ENCODE data around the gene SMAD3. TPM values are rescaled to one million over a fixed set of nuclear protein-coding genes. Genes with fewer than 3 reads are reported as not detected.

Gene SMAD3
- total RNA-seq, 4 donors from 2014 or later = 25.3 to 54.2 (median 40.0) TPM

DNA sequence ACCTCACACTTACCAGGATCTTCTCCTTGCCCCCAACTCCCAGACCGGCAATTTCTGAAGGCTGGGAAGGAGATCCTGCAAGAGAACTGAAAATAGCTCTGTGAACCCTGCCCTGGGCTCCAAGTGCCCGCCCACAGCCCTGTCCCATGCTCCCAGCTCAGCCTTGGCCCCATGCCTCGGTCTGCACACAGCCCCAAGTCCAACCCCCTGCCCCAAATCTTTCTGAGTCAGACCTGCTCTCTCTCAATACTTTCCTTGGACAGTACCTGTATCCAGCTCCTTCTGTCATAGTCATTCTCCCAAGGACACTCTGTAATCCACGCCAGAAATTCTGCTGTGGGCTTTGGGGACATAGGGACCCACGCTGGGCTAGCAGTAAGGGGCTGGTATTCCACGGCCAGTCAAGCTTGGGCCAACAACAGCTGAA lies 6.3 kb upstream of the SMAD3 start:
- TF ChIP-seq, protein P1, sequence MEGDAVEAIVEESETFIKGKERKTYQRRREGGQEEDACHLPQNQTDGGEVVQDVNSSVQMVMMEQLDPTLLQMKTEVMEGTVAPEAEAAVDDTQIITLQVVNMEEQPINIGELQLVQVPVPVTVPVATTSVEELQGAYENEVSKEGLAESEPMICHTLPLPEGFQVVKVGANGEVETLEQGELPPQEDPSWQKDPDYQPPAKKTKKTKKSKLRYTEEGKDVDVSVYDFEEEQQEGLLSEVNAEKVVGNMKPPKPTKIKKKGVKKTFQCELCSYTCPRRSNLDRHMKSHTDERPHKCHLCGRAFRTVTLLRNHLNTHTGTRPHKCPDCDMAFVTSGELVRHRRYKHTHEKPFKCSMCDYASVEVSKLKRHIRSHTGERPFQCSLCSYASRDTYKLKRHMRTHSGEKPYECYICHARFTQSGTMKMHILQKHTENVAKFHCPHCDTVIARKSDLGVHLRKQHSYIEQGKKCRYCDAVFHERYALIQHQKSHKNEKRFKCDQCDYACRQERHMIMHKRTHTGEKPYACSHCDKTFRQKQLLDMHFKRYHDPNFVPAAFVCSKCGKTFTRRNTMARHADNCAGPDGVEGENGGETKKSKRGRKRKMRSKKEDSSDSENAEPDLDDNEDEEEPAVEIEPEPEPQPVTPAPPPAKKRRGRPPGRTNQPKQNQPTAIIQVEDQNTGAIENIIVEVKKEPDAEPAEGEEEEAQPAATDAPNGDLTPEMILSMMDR (IDR thresholded peaks at IDR 0.05; ENCODE audit: low read depth) = no peak

DNA sequence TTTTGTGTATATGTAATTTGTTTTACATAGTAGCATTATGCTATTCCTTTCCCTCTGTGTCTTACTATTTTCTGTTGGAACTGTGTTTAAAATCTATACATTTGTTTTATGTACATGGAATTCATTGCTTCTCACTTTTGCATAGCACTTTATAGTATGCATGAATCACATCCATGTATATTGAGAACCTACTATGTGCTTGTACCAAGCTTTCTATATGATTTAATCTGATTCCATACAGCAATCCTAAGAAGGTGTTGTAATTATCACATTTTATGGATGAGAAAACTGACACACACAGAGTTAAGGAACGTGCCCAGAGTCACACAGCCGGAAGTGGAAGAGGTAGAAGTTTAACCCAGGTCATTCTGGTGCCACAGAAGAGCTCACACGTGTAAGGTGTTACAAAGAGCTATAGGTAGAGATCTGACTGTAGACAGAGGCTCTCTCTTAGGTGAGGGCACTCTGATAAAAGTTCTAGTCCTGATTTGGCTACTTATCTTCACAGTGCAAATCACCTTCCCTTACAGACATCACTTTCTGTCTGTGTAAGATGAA lies 3.5 kb upstream of the SMAD3 start:
- TF ChIP-seq, protein P1 (IDR thresholded peaks at IDR 0.05; ENCODE audit: low read depth) = no peak

DNA sequence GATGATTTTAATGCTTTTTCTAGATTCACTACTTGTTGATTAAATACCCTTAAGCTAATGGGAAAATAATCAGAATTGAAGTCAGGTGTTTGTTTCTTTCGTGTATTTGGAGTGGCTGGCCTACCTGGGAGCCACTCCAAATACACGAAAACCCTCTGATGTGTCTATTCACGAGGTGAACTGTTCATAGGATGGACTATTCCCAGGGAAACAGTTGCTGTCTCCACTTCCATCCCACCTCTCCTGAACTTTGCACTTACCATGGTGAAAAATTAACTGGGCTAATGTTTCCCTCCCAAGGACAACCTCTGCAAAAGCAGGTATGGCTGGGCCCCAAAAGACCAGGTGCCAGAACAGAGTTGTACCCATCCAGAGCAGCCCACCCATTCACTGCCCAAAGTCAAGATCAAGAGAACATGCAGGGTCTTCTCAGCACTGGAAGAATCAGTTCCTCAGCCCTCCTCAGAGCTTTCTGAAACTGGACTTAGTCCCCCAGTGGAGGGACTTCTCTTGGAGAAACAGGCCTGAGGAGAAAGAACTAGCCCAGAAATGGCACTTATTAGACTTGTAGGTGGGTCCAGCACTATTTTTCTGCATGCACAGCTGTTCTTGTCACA lies 2.9 kb upstream of the SMAD3 start:
- TF ChIP-seq, protein P1 (IDR thresholded peaks at IDR 0.05; ENCODE audit: low read depth) = no peak

DNA sequence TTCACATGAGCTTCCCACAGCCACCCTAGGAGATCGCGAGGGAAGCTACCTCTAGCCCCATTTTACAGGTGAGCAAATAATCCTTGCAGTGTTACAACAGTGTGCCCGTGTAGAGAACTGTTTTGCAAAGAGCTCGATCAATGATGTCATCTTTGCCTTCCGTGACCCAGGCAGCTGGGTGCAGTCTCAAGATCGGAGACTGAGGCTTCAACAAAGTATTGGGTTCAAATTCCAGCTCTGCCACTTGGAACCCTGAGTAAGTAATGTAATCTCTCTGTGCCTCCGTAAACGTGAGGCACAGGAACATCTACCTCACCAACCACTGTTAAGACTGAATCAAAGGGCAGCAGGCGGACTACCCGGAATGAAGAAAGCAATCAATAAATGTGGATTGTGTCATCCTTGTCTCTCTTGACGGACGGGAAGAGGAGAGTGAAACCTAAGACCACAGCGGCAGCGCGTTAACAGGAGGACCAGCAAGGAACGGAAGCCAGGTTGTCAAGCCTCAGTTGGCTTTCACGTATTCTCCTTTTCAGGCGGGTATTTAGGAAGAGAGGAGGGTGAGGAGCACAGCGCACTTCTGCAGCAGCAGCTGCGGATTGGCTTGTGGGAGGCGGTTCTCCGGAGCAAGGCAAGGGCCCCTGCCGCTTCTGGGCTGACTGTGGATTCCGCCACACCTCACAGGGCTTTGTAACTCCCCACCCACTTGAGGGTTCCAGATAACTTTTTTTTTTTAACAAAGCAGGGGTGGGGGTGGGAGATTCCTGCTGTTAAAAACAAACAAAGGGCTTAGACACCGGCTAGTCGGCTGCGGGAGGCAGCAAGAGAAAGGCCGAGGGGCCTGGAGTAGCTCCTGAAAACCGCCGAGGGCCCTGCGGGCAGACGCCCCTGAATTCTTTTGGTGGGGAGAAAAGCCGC lies 1.5 kb upstream of the SMAD3 start:
- TF ChIP-seq, protein P1 (IDR thresholded peaks at IDR 0.05; ENCODE audit: low read depth) = no peak

DNA sequence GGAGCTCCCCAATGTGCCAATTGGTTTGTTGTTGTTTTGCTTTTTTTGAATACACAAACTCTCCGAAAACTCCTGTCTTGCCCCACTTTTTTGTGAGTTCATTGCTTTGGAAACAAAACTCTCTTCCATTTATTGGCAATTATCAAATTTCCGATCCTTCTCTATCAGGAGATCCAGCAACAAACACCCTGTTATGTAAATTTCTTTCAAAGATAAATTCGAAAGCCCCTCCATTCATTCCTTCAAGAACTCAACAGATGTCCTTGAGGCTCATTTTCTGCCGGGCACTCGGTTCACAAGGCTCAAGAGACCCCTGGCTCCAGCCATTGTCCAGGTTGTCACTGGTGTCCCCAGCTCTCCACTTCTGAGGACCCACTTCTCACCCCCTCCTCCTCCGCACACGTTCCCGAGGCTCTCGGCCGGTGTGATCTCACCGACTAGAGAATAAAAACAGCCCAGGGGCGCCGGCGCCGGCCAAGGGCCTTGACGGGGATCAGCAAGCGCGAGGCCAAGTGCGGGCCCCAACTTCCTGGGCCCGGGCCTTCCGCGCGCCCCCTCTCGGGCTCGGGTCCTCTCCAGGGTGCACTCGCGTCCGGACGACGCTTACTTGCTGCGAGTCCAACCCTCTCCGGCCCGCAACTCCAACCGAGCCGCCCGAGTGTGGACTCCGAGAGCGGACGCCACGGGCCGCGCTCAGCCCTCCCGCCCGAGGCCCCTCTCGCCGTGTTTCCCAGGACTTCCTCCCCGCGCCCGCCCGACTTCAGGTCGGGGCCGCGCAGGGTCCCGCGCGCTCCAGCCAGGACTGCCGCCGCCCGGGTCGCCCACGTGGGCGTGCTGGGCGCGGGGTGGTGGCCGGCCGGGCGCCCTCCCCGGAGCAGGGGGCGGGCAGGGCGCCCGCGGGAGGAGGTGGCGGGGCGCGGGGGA lies 533 bp upstream of the SMAD3 start:
- TF ChIP-seq, protein P1 (IDR thresholded peaks at IDR 0.05; ENCODE audit: low read depth) = no peak

DNA sequence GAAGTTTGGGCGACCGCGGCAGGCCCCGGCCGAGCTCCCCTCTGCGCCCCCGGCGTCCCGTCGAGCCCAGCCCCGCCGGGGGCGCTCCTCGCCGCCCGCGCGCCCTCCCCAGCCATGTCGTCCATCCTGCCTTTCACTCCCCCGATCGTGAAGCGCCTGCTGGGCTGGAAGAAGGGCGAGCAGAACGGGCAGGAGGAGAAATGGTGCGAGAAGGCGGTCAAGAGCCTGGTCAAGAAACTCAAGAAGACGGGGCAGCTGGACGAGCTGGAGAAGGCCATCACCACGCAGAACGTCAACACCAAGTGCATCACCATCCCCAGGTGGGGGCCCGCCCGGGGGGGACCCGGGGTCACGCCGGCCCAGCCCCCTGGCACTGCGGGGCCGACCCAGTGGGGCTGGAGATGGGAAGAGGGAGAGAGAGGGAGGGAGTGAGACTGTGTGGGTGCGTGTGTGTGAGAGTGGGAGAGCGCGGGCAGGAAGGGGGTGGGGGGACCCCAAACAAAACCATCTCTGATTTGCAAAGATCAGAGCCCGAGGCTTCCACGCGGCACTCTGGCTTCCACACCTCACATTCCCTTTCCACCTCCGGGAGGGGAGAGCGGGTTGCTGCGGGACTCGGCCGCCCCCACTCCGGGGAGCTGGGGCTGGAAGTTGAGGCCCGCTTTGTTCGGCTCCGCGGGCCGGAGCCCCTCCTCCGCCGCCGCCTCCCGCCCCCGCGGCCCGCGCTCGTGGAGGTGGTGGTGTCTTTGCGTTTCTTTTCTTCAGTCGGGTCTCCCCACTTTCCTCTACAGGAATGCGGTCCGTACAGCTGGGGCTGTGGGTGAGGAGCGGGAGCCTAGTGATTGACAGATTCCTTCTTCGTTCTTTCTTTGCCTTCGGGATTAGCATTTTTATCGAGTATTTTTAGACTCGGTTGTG lies 898 bp downstream of the SMAD3 start:
- TF ChIP-seq, protein P1 (IDR thresholded peaks at IDR 0.05; ENCODE audit: low read depth) = no peak

All from subcutaneous adipose tissue (tissue), 4 donors.